GM23338 (cell line): ENCODE data around the gene MAPT. TPM values are rescaled to one million over a fixed set of nuclear protein-coding genes. Genes with fewer than 3 reads are reported as not detected.

Experiments
- ATAC-seq: fragments of 200-7000 bp; cut with Tn5 transposase; 3 replicates; pipeline ENCODE4 v1.9.1; 2020
- DNase-seq: peaks from one replicate; pipeline ENCODE4 v3.0.0-alpha.2; 2015; ENCODE audit warnings: low spot score
- H2AFZ ChIP-seq: fragments of 200-600 bp; sonication (generic); 2 replicates; pipeline ENCODE4 v1.8.0; 2016; ENCODE audit warnings: antibody characterized with exemption, mild to moderate bottlenecking, moderate library complexity
- H3F3A ChIP-seq: fragments of 200-600 bp; sonication (generic); replicated peaks from 2 replicates; pipeline ENCODE4 v1.8.0; 2017; ENCODE audit warnings: antibody characterized with exemption, mixed run types, low read depth
- H3K27ac ChIP-seq: fragments of 200-600 bp; sonication (generic); 2 replicates; pipeline ENCODE4 v1.6.1; 2016; ENCODE audit warnings: low read depth
- H3K27me3 ChIP-seq: fragments of 200-600 bp; sonication (generic); 2 replicates; pipeline ENCODE4 v1.8.0; 2016; ENCODE audit warnings: mild to moderate bottlenecking, mixed run types, moderate library complexity; ENCODE audit not compliant: insufficient read depth
- H3K36me3 ChIP-seq: fragments of 200-600 bp; sonication (generic); 2 replicates; pipeline ENCODE4 v1.8.0; 2016; ENCODE audit warnings: mild to moderate bottlenecking; ENCODE audit not compliant: insufficient read depth
- H3K4me1 ChIP-seq: fragments of 200-600 bp; sonication (generic); 2 replicates; pipeline ENCODE4 v1.8.0; 2016; ENCODE audit warnings: mild to moderate bottlenecking, moderate library complexity; ENCODE audit not compliant: insufficient read depth
- H3K4me2 ChIP-seq: fragments of 200-600 bp; sonication (generic); 2 replicates; pipeline ENCODE4 v1.7.1; 2017; ENCODE audit warnings: mixed run types
- H3K4me3 ChIP-seq: fragments of 200-600 bp; sonication (generic); 2 replicates; pipeline ENCODE4 v1.6.1; 2016; ENCODE audit warnings: mixed run types
- H3K79me2 ChIP-seq: fragments of 200-600 bp; sonication (generic); replicated peaks from 2 replicates; pipeline ENCODE4 v1.8.0; 2017; ENCODE audit warnings: mild to moderate bottlenecking; ENCODE audit not compliant: insufficient read depth
- H3K9me2 ChIP-seq: fragments of 200-600 bp; sonication (generic); 2 replicates; pipeline ENCODE4 v1.8.0; 2017; ENCODE audit not compliant: insufficient read depth
- H4K20me1 ChIP-seq: fragments of 200-600 bp; sonication (generic); replicated peaks from 2 replicates; pipeline ENCODE4 v1.8.0; 2017; ENCODE audit warnings: mild to moderate bottlenecking; ENCODE audit not compliant: insufficient read depth
- H3K27ac Mint-ChIP-seq: 2 replicates; pipeline ENCODE4 v1.8.0; 2020; ENCODE audit warnings: inconsistent platforms, mild to moderate bottlenecking, moderate library complexity, mixed read lengths
- H3K27me3 Mint-ChIP-seq: 3 replicates; pipeline ENCODE4 v1.8.0; 2022; ENCODE audit warnings: low read depth, mild to moderate bottlenecking, moderate library complexity, mixed read lengths, inconsistent platforms; ENCODE audit not compliant: insufficient read depth, poor library complexity
- H3K36me3 Mint-ChIP-seq: 3 replicates; pipeline ENCODE4 v1.8.0; 2021; ENCODE audit warnings: low read depth, mild to moderate bottlenecking, inconsistent platforms, moderate library complexity, mixed read lengths
- H3K4me1 Mint-ChIP-seq: 3 replicates; pipeline ENCODE4 v1.8.0; 2020; ENCODE audit warnings: mild to moderate bottlenecking, inconsistent platforms, mixed read lengths
- H3K4me3 Mint-ChIP-seq: 3 replicates; pipeline ENCODE4 v1.8.0; 2021; ENCODE audit warnings: moderate library complexity, mild to moderate bottlenecking, inconsistent platforms, mixed read lengths
- H3K9me3 Mint-ChIP-seq: 3 replicates; pipeline ENCODE4 v1.8.0; 2020; ENCODE audit warnings: moderate library complexity, mild to moderate bottlenecking, inconsistent platforms, mixed read lengths
- CREB1 ChIP-seq: fragments of 250-450 bp; sonication (Bioruptor Pico); IDR thresholded peaks from 2 replicates; pipeline ENCODE4 v1.5.0; 2020; ENCODE audit warnings: low read depth, mild to moderate bottlenecking, moderate library complexity
- CTCF ChIP-seq, 2 experiments: fragments of 200-600 bp in 1 of 2; sonication (generic) in 1 of 2; conservative IDR thresholded peaks; 2 replicates each; pipeline versions ENCODE4 v1.5.1 to v1.6.1; 2016 to 2017; ENCODE audit warnings: antibody characterized with exemption in 2 of 2, low read depth in 2 of 2, mild to moderate bottlenecking in 2 of 2, moderate library complexity in 1 of 2
- ETS1 ChIP-seq: IDR thresholded peaks from 2 replicates; pipeline ENCODE4 v1.6.1; 2016; ENCODE audit warnings: antibody characterized with exemption
- EZH2 ChIP-seq: fragments of 200-600 bp; sonication (generic); IDR thresholded peaks from one replicate; pipeline ENCODE4 v1.8.0; 2017; ENCODE audit warnings: antibody characterized with exemption, mild to moderate bottlenecking, low read depth; ENCODE audit not compliant: unreplicated experiment
- EZH2phosphoT487 ChIP-seq: fragments of 200-600 bp; sonication (generic); IDR thresholded peaks from one replicate; pipeline ENCODE4 v1.8.1; 2018; ENCODE audit warnings: antibody characterized with exemption; ENCODE audit not compliant: unreplicated experiment
- NANOG ChIP-seq: IDR thresholded peaks from 2 replicates; pipeline ENCODE4 v1.6.1; 2016; ENCODE audit warnings: antibody characterized with exemption, borderline replicate concordance
- POLR2AphosphoS5 ChIP-seq: IDR thresholded peaks from 2 replicates; pipeline ENCODE4 v1.6.1; 2016; ENCODE audit warnings: antibody characterized with exemption, low read depth
- ZNF331 ChIP-seq: fragments of 250-450 bp; sonication (Bioruptor Pico); IDR thresholded peaks from 2 replicates; pipeline ENCODE4 v1.5.0; 2020; ENCODE audit warnings: low read depth, mild to moderate bottlenecking, moderate library complexity
- polyA plus RNA-seq: library from polyadenylated mRNA; unstranded; fragments of >200 nt; fragmentation: Nextera tagmentation; extraction: Ambion mirVana; gene quantifications from 2 replicates; pipeline ENCODE4 v1.2.1, GENCODE V29; 2016
- total RNA-seq: library from RNA; depleted of rRNA; stranded (reverse); fragments of >200 nt; shearing (Covaris generic); gene quantifications from 2 replicates; pipeline ENCODE4 v1.2.3, GENCODE V29; 2014
- TF ChIP-seq, protein P1 (sequence below): fragments of 250-450 bp; sonication (Bioruptor Pico); IDR thresholded peaks from 2 replicates; pipeline ENCODE4 v1.5.0; 2020; ENCODE audit warnings: mild to moderate bottlenecking, moderate library complexity

MAPT gene
- total and polyA plus RNA-seq, 2 experiments from 2014 or later = 1.1 to 2.1 TPM

DNA sequence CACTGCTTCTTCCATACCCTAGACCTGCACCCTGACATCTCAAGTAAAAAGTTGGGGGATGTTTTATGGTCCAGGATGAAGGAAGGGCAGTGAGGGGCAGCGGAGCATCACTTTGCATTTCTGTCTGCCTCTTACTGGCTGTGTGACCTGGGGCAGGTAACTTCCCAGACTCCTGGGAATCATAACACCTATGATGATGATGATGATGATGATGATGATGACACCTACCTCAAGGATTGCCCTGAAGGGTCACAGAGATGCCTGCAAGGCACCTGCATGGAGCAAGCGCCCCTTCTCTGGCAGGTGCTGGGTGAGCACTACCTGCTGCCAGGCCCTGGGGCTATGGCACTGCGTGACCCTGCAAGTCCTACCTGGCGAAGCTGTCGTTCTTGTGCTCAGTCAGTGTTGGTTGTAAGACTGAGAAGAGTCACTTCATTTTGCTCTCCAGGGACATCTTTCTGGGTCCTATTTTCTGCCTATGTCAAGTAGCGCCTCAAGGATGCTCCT, 58.5 kb downstream of the MAPT start:
- Histone ChIP-seq H3F3A (no peaks in the 10 kb centered on the region), H4K20me1 (no peaks in the 10 kb centered on the region), H3K27ac (no peak overlapping the region), H3K4me1 (peaks cover 16% of the 10 kb centered on the region), H3K27me3 (peaks cover 13% of the 10 kb centered on the region), H2AFZ (no peak overlapping the region), H3K79me2 (no peaks in the 10 kb centered on the region), H3K36me3 (no peaks in the 10 kb centered on the region), H3K4me3 (no peak overlapping the region), H3K4me2 (no peak overlapping the region), H3K9me2 (no peaks in the 10 kb centered on the region)
- Mint-ChIP-seq H3K4me1 (peaks cover 20% of the 10 kb centered on the region), H3K9me3 (no peaks in the 10 kb centered on the region), H3K36me3 (no peaks in the 10 kb centered on the region), H3K27me3 (peaks cover 9% of the 10 kb centered on the region), H3K4me3 (no peak overlapping the region), H3K27ac (no peak overlapping the region)
- no peak for ATAC-seq
- no peak for DNase-seq
- TF ChIP-seq, protein P1, sequence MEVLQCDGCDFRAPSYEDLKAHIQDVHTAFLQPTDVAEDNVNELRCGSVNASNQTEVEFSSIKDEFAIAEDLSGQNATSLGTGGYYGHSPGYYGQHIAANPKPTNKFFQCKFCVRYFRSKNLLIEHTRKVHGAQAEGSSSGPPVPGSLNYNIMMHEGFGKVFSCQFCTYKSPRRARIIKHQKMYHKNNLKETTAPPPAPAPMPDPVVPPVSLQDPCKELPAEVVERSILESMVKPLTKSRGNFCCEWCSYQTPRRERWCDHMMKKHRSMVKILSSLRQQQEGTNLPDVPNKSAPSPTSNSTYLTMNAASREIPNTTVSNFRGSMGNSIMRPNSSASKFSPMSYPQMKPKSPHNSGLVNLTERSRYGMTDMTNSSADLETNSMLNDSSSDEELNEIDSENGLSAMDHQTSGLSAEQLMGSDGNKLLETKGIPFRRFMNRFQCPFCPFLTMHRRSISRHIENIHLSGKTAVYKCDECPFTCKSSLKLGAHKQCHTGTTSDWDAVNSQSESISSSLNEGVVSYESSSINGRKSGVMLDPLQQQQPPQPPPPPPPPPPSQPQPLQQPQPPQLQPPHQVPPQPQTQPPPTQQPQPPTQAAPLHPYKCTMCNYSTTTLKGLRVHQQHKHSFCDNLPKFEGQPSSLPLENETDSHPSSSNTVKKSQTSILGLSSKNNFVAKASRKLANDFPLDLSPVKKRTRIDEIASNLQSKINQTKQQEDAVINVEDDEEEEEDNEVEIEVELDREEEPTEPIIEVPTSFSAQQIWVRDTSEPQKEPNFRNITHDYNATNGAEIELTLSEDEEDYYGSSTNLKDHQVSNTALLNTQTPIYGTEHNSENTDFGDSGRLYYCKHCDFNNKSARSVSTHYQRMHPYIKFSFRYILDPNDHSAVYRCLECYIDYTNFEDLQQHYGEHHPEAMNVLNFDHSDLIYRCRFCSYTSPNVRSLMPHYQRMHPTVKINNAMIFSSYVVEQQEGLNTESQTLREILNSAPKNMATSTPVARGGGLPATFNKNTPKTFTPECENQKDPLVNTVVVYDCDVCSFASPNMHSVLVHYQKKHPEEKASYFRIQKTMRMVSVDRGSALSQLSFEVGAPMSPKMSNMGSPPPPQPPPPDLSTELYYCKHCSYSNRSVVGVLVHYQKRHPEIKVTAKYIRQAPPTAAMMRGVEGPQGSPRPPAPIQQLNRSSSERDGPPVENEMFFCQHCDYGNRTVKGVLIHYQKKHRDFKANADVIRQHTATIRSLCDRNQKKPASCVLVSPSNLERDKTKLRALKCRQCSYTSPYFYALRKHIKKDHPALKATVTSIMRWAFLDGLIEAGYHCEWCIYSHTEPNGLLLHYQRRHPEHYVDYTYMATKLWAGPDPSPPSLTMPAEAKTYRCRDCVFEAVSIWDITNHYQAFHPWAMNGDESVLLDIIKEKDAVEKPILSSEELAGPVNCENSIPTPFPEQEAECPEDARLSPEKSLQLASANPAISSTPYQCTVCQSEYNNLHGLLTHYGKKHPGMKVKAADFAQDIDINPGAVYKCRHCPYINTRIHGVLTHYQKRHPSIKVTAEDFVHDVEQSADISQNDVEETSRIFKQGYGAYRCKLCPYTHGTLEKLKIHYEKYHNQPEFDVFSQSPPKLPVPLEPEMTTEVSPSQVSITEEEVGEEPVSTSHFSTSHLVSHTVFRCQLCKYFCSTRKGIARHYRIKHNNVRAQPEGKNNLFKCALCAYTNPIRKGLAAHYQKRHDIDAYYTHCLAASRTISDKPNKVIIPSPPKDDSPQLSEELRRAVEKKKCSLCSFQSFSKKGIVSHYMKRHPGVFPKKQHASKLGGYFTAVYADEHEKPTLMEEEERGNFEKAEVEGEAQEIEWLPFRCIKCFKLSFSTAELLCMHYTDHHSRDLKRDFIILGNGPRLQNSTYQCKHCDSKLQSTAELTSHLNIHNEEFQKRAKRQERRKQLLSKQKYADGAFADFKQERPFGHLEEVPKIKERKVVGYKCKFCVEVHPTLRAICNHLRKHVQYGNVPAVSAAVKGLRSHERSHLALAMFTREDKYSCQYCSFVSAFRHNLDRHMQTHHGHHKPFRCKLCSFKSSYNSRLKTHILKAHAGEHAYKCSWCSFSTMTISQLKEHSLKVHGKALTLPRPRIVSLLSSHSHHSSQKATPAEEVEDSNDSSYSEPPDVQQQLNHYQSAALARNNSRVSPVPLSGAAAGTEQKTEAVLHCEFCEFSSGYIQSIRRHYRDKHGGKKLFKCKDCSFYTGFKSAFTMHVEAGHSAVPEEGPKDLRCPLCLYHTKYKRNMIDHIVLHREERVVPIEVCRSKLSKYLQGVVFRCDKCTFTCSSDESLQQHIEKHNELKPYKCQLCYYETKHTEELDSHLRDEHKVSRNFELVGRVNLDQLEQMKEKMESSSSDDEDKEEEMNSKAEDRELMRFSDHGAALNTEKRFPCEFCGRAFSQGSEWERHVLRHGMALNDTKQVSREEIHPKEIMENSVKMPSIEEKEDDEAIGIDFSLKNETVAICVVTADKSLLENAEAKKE (CRISPR knock-in tag) = no peak
- TF ChIP-seq EZH2 (no peak), ZNF331 (CRISPR knock-in tag) (no peak), NANOG (no peak), CREB1 (CRISPR knock-in tag) (no peak), ETS1 (no peak), POLR2AphosphoS5 (no peak), EZH2phosphoT487 (no peak), CTCF (conservative IDR thresholded peaks at IDR 0.05; ENCODE audit: low read depth in 2 of 2) (no peak)
